GM21619 (cell line): ENCODE data around the gene RPUSD1.

ENCODE experiments used
- ATAC-seq: cut with Tn5 transposase; IDR thresholded peaks from one replicate; pipeline ENCODE4 v1.9.1; 2021; ENCODE audit not compliant: unreplicated experiment

RPUSD1 gene

DNA sequence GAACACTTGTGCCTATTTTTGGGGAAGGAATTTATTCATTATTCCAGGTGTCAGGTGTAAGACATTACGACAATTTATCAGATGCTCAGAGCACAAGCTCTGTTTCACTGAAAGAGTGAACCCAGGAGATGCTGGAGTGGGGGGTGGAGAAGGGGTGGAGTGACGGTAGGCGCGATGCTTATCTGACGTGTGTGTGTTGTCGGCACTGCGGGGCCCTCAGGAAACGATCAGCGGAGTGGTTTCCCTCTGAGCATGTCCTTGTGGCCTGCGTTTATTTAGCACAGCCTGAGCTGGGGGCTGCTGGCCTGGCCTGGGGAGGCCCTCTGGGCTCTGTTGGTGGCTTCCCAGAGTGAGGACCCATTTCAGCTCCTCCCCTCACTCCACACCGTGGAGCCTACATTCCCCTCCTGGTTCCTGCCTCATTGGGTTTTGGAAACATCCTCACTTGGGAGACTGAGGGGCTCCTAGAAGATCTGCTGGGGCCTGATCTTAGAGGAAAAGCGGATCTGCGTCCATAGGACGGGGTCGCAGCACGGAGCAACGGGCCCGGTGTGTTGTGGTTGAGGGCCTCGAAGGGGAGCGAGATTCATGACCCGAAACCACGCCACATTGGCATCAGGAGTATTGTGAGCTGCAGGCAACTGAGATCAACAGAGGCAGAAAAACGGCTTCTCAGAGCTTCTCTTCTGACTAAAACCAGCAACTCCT lies 31.3 kb upstream of the RPUSD1 start:
- ATAC-seq, result no peak

DNA sequence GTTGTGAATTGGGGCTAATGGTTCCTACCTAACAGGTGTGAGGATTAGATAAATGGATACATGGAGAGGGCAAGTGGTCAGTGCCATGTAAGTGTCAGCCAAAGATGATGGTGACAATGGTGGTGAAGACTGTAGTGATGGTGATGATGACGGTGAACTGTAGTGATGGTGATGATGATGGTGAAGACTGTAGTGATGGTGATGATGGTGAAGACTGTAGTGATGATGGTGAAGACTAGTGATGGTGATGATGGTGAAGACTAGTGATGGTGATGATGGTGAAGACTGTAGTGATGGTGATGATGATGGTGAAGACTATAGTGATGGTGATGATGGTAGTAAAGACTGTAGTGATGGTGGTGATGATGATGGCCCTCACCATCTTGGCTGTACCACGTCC lies 30.4 kb upstream of the RPUSD1 start:
- no peak for ATAC-seq

DNA sequence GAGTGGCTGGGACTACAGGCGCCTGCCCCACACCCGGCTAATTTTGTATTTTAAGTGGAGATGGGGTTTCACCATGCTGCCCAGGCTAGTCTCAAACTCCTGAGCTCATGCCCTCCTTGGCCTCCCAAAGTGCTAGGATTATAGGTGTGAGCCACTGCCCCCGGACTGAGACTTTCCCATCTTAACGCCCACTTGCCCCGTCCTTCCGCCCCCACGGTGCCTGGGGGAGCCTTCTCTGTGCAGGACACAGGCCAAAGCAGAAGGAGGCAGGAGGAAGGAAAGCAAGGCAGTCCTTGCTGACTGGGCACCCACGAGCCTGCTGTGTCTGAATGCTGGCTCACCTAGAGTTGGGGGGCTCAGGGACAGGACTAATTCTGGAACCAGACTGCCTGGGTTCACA lies 30.0 kb upstream of the RPUSD1 start:
- no peak for ATAC-seq

DNA sequence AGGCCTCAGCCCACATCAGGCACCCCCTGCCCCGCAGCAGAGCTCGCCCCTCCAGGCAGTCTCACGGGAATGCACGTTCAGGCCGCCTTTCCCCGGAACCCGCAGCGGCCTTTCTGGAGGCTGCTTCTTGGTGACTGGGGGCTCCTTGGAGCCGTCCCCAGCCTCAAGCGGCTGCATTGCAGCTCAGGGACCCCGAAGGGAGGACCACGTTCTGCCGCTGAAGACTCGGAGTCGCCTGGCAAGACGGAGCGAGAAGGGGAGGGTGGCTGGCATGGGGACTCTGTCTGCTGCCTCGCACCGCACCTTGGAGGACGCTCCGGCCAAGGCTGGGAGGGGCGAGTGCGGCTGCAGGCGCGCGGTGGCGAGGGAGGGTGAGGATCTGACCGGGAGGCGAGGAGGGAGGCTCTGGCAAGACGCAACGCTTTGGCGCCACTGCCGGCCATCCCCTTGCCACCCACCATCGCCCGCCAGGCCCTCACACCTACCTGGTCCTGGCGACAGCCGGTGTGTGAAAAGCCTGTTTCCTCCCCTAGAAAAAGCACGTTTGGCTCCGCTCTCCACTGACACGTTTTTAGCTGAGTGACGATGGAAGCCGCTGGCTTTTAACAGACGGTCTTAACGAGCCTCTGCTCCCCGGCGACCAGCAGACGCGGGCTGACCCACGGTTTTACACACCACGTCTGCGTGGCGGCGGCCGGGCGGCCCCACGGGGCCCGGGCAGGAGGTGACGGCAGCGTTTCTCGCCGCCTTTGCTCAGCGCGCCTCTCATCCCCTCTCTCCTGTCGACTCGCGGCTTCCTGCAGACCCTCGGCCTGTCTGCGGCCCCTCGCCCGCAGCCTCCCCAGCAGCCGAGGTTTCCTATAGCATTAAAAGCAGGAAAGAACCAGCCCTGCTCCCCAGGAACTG lies 29.1 kb upstream of the RPUSD1 start:
- ATAC-seq, result no peak

DNA sequence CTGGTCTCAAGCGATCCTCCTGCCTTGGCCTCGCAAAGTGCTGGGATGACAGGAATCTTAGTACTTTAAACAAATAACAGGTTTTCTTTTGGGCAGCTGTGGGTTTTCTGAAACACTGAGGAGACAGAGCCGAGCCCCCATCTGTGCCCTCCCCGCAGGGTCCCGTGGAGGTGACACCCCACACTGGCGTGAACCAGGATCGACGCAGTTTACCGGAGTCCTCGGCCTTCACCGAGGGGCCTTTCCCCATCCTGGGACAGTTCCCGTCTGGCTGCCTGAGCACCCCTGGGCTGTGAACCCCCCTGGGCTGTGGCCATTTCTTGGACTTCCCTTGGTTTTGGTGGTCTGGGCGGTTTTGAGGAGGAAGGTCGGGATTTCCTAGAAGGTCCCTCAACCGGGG lies 27.7 kb upstream of the RPUSD1 start:
- no peak for ATAC-seq

DNA sequence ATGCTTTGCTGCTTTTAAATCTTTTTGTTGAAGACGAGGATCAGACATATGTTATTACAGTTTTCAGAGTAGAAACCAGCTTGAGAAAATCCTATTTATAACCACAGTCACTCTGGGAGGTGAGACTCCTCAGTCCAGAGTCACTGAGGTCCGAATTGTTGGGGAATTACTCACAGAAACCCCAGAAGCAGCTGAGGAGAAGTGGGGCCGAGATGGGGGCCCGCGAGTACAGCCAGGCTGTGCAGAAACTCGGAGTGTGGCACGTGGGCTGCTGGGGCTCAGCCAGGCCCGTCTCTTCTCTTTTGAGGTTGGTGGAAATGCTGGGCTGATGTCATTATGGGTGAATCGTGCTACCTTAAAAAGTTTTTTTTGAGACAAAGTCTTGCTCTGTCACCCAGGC lies 26.8 kb upstream of the RPUSD1 start:
- ATAC-seq, result no peak

DNA sequence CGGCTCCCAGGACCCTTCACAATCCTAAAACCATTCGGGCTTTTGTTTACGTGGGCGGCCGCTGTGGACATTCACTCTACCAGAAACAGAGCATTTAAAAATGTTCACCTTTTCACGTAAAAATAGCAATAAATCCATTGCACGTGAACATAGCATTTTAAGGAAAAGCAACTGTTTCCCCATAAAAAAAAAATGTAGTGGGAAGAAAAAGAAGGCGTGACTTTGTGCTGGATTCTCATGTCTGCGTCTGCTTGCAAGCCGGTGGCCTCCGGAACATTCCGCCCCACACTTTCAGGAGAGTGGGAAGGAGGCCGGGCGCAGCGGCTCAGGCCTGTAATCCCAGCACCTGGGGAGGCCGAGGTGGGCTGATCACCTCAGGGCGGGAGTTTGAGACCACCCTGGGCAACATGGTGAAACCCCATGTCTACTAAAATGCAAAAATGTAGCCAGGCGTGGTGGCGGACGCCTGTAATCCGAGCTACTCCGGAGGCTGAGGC lies 25.8 kb upstream of the RPUSD1 start:
- no peak for ATAC-seq

DNA sequence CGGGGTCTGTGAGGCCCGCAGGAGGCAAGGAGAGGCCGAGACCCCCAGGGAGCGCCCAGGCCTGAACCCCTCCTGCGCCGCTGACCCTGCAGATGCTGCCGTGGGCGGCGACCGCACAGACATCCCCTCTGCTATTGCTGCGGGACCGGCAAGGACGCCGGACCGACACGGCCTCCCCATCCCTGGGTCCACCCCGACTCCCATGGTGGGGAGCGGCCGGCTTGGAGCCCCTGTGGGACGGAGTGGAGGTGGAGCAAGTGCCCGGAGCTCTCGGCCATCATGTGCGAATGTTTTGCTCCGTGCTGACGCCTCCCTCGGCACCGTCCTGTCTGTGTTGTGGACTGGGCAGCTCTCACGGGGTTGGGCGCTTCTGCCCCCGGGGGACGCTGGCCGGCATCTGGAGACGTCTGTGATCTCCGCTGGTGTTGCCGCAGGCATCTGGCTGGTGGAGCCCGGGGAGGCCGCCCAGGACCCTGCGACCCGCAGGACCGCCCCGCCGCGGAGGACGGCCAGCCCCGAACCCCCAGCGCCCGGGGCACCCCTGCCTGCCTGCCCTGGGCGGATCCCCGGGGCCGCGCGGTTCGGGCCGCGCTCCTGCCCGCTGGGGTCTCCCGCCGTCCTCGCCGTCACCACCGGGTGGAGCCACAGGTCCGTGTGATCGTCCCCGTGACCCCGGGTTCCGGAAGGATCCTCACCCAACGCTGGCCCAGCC lies 25.2 kb upstream of the RPUSD1 start:
- ATAC-seq, result no peak

DNA sequence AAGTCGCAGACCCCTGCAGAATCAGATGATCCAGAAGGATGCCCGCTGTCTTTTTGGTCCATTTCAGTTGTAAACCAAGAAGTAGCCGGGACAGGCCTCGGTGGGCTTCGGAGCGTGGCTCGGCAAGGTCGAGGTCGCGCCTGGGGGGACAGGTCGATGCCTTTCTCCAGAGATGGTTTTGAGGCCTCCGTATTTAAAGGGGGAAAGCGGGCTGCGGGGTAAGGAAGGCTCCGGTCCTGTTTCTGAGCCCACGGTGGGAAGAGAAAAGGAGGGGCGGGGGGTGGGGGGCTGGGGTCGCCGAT lies 19.9 kb upstream of the RPUSD1 start:
- ATAC-seq, result no peak

DNA sequence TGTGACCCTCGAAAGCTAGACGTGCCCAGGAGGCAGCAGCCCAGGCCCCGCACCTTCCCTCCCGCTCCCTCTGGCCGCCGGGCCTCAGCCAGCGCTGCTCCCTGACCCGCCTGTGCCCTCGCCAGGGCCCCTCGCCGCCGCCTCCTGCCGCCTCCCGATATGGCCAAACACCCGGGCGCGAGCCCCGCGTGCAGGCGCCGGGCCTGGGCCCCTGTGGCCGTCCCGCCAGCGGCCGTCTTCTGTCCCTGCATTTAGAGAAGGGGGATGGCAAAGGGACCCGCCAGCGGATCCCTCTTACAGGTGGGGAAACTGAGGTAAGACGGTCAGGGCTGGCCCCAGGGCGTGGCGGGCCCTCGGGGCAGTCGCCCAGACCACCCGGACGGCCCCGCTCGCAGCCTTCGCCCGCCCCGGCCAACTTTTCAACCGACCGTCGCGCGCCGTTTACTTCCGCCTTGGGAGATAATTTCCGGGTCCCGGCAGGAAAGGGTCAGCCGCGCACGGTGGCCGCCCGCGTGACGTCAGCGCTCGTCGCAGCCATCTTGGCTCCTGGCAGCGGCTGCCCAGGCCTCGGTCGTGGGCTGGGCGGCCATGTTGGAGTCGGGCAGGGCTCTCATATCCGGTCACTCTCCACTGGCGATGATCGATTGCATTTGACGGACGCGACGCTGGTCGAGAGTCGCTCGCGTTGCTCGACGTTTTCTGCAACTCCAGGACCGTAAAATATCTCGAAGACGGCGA lies 19.3 kb upstream of the RPUSD1 start:
- ATAC-seq, result peak; percentile 80

DNA sequence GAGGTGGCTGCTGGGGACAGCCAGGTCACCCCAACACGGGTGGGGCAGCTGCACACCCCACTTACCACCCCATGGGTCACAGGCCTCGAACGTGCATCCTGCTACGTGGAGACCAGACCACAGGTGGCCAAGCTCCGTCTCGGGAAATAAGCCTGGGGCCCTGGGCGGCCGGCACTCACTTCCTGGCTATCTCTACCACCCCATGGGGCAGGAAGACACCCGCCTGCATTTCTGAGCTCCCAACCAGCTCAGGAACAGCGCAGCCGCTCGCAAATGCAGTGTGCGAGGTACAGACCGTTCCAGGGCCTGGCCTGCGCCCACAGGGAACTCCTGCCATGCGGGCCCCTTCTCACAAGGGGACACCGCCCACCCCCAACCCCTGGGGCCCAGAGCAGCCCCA lies 17.3 kb upstream of the RPUSD1 start:
- ATAC-seq, result no peak

DNA sequence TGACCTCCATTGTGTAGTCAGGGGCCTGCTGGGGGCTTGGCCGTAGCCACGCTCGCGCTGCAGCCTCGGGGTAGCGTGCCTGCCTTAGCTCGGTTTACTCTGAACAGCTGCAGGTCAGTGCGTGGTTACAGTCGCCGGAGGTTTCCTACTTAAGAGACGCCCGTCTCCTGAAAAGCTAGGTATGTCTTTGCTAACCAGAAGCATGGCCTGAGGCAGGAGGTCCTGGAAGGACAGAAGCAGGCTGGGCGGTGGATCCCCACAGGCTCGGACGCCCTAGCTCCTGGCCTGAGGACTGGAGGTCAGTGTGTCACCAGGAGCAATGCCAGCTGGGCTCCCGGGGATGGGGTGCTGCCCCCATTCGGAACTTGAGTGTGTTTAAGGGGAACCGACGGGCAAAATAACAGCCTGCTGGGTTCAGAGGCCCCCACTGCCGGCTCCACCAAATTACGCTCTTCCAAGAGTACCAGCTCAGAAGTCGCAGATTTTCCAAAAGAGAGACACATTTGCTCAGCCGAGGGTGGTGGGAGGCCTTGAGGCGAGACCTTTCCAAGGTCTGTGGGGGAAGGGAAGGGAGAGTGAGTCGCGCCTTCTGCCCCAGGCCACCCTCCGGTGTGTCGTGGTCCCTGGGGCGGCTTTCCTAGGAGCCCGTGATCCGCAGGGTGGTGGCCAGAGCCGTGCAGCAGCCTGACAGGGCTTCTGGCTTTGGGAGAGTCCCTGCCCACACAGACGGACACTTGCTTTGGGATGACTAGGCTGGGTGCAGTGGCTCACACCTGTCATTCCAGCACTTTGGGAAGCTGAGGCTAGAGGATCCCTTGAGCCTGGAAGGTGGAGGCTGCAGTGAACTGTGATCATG lies 16.2 kb upstream of the RPUSD1 start:
- no peak for ATAC-seq

DNA sequence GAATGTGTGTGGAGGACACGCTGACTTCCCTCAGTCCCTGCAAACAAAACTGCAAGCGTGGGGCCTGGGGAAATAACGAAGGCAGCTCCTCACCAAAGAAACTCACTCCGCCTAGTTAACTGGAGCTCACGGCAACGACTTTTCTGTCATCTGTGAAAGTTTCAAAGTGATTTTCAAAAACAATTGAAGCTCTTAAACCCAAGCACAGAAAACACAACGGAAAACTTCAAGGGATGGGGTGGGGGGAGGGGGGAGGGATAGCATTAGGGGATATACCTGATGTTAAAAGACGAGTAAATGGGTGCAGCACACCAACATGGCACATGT lies 15.5 kb upstream of the RPUSD1 start:
- no peak for ATAC-seq

DNA sequence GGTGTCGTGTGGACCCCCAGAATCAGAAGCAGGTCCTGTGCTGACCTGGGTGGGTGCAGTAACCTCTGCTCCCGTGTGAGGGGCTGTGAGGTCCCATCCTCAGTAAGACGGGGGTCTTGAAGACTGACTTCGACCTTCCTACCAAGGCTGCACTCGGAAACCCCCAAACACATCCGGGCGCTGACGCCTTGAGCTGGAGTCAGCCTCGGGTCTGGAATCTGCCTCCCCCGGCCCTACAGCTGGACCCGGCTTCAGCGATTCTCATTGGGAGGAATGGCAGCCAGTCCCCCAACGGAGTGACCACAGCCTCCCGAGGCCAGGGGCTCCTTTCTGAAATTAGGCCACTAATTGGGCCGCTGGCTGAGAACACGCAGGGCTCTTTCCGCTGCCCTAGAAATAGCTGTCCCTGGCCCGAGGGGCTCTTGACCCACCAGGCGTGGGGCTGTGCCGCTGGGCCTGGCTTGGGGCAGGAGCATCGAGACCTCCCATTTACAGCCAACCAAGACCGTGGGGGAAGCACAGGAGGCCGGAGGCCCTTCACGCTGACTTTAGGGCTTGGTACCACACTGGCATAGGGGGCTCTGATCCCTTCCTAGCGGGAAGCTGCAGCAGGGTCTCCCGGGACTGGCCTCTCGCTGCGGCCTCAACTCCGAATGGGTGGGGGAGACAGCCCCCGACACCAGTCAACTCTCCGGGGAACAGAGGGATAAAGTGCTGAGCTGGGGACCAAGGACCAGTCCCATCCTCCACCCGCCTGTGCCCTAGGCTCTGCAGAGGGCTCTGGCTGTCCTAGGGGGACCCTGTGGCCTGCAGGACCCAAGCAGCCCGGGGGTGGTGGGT lies 15.0 kb upstream of the RPUSD1 start:
- ATAC-seq, result no peak

DNA sequence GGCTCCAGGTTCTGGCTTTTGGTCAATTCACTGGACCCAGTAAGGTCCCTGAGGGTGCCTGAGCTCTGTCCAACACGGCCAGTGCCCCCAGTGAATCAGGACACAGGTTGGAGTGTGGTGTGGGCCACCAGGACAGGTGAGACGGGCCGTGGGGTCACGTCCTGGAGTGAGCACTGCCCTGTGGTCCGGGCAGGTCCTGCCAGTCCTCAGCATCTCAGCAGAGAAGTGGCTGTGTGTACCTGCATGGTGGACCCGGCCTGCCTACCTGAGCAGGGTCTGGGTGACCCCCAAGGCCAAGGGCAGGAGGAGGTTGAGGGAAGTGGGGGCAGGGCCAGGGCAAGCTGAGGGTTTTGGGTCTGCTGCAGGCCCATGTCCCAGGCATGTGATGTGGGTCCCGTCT lies 14.3 kb upstream of the RPUSD1 start:
- ATAC-seq, result no peak

DNA sequence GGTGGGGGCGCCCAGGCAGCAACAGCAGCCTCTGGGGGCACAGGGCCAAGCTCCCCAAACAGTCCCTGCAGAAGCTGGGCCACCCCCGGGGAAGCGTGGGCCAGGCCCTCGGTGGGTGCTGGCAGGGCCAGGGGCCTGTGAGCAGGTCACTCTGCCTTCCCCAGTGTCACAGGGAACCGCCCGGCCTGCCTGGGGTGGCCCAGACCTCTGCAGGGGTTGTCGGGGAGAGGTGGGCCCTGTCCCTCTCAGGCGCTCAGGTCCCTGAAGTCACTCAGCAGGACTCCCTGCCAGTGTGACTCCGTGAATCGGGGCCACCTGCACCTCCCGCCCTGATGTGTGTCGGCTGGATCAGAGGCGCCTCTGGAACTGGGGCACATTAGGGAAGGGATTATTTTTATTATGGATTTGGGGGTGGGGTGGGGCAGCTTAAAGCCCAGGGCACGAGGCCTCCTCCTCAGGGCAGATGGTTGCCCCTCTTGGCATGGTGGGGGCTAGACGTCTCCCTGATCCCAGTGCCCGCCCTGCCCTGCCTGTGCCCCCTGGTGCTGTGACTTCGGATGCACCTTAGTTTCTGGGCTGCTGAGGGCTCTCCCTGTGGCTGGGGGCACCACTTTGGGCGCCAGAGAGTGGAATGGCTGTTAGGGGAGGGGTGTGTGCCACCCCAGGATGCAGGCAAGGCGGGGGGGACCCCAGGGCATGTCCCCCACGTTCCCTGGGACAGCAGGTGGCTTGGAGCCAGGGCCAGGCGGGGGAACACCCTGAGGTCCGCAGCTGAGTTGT lies 13.6 kb upstream of the RPUSD1 start:
- ATAC-seq, result no peak

DNA sequence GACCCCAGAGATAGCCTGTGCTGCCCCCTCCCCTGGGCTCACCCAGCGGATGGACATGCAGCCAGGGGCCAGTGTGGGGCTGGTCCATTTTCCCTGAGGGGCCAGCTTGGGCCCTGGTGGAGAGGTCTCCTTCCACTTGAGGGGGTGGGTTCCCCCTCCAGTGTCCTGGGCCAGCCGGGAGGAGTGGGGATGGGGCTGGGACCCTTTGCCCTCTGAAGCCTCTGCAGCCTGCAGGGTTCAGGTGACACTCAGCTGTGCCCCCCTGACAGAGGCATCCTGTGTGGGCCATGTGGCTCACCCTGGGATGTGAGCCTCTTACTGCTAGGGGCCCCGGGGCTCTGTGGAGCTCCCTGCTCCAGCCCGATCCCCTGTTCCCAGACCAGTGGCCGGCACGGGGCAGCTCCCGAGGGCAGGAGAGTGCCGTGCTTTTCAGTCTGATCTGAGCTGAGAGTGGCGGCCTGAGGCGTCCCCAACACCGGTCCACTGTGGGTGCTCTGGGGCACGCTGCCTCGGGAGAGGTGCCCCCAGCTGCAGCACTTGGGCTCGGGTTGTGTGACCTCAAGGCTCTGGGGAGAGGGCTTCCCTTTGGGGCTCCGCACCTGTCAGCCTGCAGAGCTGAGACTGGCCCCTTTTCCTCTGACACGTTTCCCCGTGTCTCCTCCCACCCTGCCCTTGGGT lies 12.8 kb upstream of the RPUSD1 start:
- ATAC-seq, result no peak
